Measurements from ENCODE around the gene PCNT.

PCNT gene

DNA sequence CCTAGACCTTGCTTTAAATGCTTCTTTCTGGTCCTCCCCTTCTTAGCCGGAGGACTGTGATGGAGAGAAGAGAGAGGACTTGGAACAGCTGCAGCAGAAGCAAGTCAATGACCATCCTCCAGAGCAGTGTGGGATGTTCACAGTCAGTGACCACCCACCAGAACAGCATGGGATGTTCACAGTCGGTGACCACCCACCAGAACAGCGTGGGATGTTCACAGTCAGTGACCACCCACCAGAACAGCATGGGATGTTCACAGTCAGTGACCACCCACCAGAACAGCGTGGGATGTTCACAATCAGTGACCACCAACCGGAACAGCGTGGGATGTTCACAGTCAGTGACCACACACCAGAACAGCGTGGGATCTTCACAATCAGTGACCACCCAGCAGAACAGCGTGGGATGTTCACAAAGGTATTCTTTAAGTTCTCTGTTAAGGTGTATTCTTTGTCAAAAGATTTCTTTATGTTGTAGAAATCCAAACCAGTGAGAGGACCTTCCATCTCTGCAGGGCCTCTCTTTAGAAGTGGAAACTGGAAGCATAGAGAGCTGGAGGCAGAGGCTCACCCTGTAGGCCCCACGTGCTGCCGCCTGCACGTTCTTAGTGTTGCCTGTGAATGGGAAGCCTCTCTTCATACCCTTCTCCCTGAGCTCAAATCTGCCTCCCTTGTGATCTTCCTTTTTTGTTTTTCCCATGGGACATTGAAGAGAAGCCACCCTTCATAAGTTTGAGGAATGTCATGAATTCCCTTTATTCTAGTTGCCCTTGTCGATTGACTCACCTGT is 10.6 kb downstream of the PCNT start:
- no peak for DNase-seq (ENCODE audit: low read depth)

DNA sequence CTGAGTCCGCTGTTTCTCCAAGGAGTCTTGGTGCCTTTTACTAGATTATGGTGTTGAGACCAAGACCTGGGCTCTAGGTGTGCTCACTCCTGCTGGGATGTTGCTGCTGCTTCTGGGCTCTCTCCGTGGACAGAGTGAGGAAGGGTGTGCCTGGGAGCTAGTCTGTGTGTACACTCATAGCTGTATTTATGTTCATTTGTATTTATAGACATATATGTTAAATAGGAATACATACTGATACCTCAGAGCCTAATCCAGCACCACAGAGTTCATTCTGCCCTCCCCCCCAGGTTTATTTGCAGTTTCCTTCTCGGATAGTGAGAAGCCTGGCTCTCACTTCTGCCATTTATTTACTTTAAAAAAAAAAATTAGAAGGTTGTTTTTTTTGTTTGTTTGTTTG is 12.6 kb downstream of the PCNT start:
- DNase-seq (ENCODE audit: low read depth): no peak

DNA sequence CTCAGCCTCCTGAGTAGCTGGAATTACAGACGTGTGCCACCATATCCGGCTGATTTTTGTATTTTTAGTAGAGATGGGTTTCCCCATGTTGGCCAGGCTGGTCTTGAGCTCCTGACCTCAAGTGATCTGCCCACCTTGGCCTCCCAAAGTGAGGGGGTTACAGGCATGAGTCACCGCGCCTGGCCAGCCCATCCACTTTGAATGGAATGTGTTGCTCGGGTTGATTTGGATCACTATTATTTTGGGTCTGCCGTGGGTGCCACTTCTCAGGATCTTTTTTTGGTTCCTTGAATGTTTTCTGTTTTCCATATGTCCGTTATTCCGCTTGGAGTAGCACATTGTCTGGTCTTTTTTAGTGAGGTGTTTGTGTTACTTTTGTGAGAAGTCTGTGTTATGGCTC is 17.0 kb downstream of the PCNT start:
- DNase-seq (ENCODE audit: low read depth): no peak

DNA sequence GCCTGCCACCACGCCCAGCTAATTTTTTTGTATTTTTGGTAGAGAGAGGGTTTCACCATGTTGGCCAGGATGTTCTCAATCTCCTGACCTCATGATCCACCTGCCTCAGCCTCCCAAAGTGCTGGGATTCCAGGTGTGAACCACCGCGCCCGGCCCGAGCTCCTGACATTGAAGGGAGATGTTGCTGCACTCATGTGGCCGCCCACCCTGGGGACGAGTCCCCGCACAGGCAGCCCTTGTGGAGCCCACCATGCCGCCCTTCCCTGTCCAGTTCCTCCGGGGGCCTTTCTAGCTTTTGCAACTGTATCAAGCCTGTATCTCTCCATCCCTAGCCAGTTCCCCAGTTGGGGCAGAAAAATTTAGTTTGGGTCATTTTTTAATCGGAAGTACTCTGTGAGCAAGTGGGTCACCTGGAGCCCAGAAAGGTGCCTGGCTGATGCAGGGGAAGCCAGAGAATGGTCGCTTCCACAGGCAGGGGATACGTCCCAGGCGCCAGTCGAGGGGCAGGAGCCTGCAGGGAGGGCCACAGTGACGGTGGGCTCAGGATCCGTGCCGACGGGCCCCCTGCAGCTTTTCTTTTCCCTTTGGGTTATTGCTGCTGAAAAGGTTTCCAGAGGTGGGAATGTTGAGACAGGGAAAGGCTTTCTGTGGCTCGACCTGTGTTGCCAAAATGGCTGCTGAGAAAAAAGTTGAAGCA is 20.4 kb downstream of the PCNT start:
- DNase-seq (ENCODE audit: low read depth): no peak

DNA sequence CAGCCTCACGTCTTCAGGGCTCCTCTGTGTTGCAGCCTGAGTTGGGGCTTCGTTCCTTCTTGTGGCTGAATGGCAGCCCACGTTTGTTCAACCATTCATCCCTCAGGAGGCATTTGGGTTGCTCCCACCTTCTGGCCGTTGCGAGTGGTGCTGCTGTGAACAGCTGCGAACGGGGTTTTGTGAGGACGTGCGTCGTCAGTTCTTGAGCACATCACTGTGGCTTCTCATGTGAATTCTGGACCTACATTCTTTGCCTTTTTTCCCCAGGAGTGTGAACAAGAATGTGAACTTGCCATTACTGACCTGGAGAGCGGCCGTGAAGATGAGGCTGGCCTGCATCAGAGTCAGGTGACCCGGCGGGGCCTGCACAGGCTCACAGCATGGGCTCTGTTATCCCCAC is 21.9 kb downstream of the PCNT start:
- no peak for DNase-seq (ENCODE audit: low read depth)

DNA sequence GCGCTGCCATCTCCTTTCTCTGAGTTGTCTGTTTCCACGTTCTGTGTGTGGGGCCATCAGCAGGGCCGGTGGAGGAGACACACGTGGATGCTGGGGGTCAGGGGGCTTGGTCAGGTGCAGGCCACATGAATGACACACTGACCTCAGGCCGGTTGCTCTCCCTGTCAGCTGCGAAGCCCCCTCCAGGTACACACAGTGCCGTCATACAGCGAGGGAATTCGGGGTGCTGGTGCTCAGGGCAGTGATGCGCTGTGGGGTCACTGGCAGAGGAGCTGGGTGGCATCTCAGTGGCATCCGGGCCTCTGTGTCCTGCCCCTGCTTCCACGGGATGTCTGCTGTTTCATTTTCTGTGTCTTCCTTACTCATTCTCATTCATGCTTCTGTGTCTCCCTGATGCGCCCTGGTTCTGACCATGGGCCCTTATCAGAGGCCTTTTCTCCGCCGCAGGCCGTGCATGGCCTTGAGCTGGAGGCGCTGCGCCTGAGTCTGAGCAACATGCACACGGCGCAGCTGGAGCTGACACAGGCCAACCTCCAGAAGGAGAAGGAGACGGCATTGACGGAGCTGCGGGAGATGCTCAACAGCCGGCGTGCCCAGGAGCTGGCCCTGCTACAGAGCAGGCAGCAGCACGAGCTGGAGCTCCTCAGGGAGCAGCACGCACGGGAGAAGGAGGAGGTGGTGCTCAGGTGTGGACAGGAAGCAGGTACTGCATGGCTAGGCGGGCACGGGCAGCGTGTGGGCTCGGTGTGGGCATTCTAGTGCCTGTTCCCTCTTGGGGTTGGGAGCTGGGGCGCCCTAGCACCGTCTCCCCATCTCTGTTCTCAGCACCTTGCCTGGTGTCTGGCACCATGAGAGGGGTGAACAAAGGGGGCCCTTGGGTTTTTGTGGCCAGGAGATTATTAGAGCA is 22.6 kb downstream of the PCNT start:
- DNase-seq (ENCODE audit: low read depth): no peak

DNA sequence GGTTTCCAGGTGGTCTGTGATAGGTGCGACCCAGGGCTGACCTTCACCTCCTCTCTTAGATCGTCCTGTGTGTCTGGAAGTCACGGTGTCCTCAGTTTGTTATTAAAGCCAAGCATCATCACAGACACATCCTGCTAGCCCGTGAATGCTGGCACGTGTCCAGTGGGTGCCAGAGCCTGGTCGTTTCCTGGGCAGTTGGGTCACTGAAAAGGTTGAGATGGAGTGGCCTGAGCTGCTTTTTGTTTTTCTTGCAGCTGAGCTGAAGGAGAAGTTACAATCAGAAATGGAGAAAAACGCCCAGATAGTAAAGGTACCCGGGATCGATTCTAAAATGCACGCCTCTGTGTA is 23.2 kb downstream of the PCNT start:
- no peak for DNase-seq (ENCODE audit: low read depth)

DNA sequence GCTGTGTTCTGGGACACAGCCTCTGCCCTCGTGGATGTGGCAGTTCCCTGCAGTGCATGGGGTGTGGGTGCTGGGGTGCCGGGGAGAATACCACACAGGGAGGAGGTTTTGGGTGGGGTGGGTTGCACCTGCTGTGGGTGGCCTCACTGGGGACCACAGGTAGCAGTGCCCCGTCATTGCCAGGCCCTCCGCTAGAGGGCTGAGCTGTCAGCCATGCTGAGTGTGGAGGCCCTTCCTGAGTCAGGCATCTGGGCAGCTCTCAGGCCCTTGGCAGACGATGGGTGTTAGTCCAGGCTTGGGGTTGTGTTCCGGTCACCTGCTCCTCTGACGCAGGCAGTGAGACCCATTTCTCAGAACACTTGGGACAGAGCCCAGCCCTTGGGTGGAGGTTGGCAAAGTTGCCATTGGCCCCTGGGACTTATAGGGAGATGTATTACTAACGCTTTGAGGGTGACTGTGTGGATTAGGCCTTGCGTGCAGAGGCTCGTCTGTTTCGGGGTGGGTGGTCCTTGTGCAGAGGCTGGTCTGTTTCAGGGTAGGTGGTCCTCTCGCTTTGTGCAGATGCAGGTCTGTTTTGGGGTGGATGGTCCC is 23.9 kb downstream of the PCNT start:
- DNase-seq (ENCODE audit: low read depth): no peak

DNA sequence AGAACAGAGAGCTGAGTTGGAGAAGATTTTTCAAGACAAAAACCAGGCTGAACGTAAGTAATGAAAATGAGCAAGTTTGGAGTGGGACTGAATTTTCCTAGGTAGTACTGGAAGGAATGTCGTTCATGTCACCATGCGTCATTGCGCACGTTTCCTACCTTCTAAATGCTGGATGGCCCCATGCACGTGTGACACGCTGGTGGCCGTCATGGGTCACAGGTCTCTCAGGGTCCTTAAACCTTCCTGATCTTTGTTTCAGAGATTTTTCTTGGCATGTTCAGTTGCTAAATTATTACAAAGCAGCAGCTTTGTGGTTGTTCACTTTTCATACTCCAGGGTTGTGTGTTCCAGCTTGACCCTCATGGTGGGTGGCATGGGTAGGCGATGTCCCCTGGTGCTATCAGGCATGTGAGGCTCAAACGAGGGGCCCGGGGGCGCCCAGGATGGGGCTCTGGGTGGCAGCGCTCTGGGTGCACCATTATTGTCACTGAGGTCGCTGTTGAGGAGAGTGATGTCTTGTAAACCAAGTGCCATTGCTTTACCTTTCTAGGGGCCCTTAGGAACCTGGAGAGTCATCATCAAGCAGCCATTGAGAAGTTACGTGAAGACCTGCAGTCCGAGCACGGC is 25.3 kb downstream of the PCNT start:
- DNase-seq (ENCODE audit: low read depth): no peak

DNA sequence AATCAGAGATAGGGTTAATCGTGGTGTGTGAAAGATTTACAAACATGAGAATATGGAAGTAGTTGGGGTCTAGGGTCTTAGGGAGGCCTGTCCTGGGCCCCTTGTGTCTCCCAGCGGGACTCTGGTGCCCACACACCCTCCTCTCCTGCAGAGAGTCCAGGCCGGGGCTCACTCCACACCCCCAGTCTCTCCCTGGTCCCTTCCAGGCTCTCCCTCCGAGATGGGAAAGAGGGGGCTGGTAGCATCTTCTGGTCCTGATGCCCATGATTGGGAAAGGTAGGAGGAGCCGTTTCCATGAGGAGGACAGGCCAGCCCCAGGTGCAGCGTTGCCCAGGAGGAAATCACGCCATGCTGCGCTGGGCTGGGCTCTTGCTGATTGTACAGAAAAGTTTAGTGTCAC is 26.6 kb downstream of the PCNT start:
- no peak for DNase-seq (ENCODE audit: low read depth)

DNA sequence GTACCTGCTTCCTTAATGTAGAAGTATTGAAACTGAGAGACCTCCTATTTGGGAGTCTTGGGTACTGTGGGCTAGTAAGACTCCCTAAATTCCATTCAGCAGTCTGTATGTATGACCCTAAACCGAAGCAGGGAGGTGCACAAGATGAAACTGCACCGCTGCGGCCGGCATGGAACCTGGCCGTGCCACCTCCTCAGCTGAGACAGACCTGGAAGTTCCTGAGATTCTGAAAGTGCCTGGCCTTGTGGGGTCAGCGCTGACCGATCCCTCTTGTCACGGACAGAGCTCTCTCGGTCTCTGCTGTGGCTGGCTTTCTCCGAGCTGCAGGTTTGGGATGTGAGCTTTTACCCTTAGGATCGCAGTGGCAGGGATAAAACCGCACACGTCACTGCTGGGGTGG is 27.0 kb downstream of the PCNT start:
- no peak for DNase-seq (ENCODE audit: low read depth)

DNA sequence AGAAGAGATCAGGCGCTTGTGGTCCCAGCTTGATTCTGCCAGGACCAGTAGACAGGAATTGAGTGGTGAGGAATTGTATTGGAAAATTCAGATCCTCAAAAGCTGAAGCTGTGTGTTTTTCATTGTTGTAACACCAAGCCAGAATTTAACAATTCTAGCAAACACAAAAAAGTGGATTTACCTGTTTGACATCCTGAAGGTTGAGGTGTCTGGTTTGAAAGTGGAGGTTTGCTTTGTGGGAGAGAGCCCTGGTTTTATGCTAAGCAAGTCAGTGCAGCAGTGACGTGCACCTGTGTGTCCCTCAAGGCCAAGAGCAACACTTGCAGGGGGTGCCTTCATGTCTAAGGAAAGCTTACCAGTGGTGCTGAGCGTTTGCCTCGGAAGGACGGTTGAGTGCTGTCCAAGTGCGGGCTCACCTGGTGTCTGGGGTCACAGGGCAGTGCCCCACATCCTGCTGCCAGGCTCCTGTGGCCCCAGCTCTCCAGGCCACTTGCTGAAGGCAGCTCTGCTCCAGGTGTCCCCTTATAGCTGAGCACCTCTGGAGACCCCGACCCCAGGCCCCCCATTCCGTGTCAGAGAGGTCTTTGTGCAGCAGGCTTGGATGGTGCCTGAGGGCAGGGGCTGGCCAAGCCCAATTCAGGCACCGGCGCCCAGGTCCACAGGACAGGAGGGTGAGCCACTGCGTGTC is 27.7 kb downstream of the PCNT start:
- DNase-seq (ENCODE audit: low read depth): no peak

DNA sequence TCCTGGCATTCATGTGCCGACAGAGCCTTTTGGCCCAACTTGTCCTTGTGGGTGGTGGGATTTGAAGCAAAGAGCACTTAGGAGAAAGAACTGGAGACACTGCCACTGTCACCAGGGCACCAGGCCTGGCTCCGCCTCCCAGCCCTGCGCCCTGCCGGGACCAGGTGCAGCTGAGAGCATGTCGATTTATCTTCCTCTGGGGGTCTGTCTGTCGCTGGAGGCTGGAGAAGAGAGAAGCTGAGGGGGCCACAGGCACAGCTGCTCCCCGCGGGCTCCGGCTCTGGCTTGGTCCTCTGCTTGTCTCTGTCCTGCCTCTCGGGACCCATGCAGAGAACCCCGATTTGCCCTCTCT is 28.2 kb downstream of the PCNT start:
- DNase-seq (ENCODE audit: low read depth): no peak

DNA sequence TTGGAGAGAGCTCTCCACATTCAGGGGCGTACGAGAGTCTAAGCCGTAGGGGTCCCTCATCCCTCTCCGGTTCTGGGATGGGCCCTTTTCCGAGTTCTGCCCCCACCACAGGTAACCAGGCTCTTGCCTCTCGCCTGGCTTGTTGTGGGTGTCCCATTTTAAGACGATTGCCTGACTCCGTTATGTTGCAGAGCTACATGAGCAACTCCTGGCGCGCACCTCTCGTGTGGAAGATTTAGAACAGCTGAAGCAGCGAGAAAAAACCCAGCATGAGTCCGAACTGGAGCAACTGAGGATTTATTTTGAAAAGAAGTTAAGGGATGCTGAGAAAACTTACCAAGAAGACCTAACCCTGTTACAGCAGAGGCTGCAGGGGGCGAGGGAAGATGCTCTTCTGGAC is 29.0 kb downstream of the PCNT start:
- no peak for DNase-seq (ENCODE audit: low read depth)

DNA sequence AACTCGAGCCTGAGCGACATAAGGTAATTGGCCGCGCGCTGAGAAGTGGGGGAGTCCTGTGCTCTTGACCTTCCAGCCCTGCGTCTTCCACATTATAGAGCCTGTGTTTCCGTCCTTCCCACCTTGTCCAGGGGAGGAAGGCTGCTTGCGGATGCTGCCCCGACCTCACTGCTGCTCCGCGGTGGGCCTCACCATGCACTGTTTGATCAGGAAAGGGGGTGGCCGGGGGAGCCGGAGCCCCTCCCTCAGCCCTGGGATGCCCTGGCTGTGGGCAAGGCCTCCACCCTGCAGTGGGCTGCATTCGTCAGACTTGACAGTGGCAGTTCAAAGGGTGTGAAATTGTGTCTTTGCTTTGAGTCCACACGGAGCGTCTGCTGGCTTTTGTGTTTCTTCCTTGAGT is 30.1 kb downstream of the PCNT start:
- DNase-seq (ENCODE audit: low read depth): no peak

DNA sequence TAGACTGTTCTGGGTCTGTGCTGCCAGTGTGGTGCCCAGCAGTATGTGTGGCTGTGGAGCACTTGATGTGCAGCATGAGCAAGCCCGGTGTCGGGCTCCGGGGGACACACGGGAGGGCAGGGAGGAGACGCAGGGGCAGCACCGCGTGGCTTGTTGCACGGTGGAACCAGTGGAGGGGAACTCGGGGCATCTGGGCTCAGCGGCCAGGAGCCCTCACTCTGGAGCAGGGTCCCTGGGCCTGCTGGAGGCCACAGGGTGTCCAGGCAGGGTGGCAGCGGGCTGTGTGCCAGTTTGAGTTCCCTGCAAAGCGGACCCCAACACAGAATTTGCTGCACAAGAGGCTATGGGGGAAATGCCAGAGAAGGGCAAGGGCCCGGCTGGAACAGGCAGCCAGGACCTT is 30.6 kb downstream of the PCNT start:
- DNase-seq (ENCODE audit: low read depth): no peak

DNA sequence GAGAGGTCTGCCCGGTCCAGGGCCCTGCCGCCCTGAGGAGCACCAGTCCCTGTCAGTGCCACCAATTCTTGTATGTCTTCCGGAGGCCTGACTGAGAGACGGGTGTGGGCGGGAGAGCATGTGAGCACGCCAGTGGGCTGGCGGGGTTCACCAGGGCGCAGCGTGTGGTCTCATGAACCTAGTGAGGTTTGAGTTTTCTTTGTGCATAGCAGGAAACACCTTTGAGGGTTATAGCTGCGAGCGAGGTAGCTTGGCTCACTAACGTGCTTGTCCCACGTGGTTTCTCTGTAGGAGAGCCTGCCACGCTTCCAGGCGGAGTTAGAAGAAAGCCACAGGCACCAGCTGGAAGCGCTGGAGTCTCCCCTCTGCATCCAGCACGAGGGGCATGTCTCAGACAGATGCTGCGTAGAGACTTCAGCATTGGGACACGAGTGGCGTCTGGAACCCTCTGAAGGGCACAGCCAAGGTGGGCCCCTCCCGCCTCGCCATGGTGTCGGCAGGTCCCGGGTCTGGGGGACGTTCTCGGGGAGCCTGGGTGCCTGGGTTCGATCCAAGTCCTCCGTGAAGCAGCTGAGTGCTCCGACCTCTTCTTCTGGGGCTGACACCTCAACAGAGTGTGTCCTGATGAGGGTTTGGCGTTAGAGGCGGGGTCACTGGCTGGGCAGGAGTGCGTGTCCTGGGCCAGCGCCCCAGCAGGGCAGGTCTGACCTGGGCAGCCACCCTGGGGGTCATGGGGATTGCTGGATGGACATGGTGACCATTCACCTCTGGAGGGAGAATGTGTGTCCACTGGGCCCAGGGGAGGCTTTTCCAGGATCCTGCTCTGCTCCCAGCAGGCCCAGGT is 31.4 kb downstream of the PCNT start:
- DNase-seq (ENCODE audit: low read depth): no peak

DNA sequence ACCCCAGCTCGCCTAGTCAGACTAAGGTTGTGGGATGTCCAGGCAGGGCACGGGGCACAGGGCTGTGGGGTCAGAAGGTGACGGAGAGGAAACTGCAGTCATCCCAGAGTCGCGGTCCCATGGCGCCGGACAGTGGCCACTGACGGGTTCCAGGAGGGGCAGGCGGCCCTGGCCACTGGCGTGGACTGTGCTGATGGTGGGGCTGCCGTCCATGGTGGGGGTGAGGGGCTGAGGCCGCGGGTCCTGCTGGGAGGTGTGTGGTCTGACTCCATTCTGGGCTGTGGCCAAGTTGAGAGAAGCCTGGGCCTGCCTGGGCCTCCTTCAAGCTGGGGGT is 32.0 kb downstream of the PCNT start:
- DNase-seq (ENCODE audit: low read depth): no peak

DNA sequence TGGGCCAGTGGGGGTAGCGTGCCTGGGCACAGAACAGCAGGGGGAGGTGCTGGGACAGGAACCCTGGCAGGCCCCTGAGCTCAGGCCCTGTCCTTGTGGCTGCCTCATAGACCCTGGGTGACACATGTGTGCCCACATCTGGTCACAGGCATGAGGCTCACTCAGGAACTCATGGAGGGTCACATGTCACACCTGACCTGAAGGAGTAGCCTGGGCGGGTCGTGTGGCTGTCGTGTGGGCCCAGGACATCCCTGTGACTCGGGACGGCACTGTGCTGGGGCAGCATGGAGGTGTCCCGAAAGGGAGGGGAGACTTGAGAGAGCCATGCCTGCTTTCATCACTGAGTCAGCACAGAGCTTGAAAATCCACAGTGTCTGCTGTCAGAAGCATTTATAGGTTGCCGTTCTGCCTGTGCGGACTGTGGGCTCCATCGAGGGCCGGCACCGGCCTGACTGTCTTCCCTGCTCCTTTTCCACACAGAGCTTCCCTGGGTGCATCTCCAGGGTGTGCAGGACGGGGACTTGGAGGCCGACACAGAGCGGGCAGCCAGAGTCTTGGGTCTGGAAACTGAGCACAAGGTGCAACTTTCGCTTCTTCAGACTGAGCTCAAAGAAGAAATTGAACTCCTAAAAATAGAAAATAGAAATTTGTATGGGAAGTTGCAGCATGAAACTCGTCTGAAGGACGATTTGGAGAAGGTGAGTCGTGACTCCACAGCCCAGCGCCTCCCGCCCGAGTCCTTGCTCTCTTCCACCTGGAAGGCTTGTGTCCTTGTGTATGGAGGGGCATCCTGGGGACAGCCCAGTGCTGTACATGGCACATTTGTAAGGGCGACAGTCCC is 32.8 kb downstream of the PCNT start:
- no peak for DNase-seq (ENCODE audit: low read depth)

DNA sequence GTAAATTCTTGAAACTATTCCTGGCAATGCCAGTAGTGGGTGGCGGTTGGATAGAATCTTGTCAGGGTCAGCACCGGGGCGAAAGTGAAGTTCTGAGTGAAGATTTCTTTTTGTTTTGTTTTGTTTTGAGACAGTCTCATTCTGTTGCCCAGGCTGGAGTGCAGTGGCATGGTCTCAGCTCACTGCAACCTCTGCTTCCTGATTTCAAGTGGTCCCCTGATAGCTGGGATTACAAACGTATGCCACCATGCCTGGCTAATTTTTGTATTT is 33.3 kb downstream of the PCNT start:
- DNase-seq (ENCODE audit: low read depth): no peak

Data from T-helper 22 cell (primary cell).